G401.6 (cell line): ENCODE results near the gene GSE1.
"Not testable (repeated sequence)": the region's sequence is repeated elsewhere in the genome, so short reads cannot be mapped to it uniquely, and the experiment has no call there.

Experiments
- FAIRE-seq: peaks from 2 replicates; lab custom pipeline; 2012; peaks lifted over from hg19 to GRCh38; lab: Jason Lieb, UNC

The GSE1 gene

DNA sequence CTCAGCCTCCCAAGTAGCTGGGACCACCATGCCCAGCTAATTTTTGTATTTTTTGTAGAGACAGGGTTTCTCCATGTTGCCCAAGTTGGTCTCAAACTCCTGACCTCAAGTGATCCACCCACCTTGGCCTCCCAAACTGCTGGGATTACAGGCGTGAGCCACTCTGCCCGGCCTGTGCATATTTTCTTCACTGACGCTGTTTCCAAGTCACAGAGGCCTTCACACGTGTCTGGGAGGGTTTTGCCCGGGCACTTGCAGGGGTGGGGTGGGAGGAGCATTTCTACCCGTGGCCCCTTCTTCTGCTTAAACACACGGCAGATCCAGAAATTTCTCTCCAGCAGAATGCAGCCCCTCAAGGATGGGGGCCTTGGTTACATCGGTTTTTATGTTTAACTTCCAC is 20.8 kb upstream of the GSE1 start:
- FAIRE-seq = not testable (repeated sequence)

DNA sequence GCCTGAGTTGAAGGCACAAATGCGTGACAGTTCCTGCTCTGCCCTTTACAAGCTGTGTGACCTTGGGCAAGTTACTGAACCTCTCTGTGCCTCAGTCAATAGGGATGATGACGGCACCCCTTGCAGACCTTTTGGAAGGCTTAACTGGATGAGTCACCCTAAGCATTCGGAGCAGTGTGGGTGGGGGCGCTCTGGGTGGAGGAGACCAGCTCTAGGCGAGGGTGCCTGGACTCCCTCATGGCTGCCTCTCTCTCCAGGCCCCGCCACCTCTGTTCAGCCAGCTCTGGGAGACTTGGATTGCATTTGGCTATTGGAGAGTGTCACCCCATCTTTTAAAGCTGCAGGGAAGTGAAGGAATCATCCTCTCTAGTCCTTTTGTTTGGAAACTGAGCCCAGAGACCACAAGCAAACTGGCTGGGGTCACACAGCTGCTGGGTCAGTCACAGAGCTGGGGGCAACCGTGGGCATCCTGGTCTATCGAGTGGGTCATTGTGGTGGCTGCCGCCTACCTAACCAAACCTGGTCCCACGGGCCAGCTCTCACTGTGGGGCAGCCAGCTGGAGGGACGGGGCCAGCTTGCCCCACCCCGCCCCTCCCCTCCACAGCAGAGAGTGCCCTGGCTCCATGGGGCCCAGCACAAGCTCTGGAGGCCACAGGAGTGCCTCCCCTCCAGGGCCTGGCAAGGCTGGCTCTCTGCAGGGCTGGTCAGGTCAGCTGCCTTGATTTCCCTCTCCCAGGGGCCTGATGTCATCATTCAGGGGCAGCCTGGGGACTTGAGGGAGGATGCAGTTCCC is 20.2 kb upstream of the GSE1 start:
- FAIRE-seq = no peak

DNA sequence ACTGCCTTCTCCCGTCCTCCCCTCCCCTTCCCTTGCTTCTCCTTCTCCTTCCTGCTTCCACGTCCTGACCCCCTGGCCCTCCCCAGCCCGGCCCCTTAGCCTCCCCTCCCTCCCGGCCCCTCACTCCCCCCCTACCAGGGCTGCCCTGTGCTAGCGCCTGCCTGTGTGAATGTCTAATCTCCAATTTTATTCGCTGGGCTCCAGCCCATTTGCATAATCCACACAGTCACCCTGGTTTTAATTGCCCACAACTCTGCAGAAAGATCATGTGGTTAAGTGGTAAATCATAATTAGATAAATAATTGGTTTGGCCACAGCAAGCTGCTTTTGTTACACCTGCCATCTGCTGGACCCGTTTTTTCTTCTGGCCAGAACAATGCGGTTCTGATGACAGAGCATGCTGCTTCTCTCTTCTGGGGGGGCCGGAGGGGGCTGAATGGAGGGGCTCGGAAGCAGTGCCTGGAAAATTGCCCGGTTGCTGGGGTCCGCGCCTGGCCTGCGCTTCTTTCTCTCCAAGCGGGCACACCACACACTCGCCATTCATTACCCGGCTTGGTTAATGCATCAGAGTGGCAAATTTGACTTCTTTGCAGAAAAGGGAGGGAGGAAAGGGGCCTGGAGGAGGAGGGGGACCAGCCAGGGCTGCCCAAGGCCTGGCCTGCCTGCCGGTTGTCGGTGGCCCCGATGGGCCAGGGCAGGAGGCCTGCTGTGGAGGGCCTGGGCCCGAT is 19.5 kb upstream of the GSE1 start:
- no peak for FAIRE-seq

DNA sequence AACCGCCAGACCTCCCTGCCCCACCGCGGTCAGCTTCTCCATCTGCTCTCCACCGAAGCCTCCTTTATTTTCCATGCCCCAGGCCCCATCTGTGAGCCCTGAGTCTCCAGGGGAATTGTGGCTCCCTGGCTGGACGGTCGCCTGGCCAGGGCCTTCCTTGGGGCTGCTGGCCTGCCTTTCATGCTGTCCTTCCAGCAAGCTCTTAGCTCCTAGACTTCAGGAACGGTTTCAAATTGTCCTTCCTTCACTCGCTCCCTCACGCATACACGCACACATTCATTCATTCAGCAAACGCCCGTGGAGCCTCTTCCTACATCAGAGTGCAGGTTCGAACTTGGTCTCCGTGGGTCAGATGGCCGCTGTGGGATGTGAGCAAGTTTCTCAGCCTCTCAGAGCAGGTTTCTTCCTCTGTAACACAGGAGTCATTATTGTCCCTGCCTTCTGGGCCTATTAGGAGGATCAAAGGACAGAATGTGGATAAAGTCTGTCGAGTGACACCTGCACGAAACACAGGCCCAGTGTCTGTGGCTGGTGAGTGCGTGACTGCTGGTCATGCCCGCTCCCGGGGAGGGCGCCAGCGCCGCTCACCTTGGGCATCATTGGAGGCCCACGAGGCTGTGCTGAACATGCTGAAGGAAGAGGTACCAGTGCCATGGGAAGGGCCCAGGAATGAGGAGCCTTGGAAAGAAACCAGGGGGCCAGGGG is 18.7 kb upstream of the GSE1 start:
- FAIRE-seq = no peak

DNA sequence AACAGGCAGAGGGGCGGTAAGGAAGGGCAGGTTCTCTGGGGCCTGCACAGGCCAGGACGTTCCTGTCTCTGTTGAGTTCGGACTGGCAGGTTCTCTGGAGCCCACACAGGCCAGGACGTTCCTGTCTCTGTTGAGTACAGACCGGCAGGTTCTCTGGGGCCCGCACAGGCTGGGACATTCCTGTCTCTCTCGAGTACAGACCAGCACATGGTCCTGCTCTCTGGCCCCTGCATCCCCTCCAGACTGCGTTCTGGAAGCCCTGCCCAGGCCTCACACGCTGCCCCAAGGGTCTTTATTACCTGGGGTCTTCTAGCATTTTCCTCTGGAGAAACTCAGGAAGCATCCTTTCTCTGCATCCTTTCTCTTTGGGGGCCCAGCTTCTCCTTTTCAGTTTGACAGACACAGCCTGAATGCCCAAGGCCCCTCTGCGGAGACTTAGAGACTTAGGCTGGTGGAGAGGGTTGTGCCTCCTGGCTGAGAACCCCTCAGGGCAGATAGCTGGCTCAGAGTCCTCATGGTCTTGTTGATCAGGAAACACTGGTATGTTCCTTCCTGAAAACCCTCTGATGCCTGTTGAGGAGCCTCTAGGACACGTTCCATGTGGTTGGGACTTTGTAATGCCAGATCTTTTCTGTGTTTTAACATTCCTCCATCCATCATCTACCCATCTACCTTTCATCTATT is 18.0 kb upstream of the GSE1 start:
- no peak for FAIRE-seq

DNA sequence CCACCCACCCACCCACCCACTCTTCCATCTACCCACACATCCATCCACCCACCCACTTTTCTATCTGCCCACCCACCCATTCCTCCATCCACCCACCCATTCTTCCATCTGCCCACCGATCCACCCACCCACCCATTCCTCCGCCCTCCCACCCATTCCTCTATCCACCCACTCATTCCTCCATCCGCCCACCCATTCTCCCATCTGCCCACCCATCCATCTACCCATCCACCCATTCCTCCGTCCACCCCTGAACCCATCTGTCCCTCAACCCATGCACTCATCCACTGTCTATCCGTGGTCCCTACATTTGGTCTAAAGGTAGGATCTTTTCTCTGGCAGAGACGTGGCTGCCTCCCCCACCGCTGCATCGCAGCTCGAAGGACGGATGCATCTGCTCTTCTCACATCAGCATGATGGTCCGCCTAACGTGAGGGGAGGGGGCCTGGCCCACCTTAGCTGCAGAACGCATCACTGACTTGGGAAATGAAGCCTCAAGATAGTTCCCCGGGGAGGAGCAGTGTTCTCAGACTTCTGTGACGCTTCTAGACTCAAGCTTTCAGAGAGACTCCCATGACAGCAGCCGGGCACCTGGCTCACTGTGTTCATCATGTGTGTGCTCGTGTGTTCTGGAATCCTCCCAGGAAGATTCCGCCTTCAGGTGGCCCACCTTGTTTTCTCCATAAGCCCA is 17.2 kb upstream of the GSE1 start:
- FAIRE-seq = no peak

DNA sequence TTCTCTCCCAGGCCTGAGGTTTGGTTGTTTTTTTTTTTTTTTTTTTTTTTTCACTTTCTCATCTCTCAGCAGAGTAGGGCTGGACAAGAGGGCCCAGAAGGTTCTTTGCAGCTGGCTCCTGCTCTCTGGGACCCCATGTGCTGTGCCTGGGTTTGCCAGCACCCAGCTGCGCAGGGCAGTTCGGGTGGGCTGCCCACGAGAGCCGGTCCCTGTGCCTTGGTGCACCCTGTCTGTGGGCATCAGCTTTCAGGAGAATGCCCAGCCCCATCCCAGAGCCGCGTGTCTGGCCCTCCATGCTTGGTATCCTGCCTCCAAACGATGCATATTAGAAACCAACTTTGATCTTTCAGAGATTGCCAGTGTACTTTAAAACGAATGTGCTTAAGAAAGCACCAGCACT is 15.0 kb upstream of the GSE1 start:
- FAIRE-seq = no peak

DNA sequence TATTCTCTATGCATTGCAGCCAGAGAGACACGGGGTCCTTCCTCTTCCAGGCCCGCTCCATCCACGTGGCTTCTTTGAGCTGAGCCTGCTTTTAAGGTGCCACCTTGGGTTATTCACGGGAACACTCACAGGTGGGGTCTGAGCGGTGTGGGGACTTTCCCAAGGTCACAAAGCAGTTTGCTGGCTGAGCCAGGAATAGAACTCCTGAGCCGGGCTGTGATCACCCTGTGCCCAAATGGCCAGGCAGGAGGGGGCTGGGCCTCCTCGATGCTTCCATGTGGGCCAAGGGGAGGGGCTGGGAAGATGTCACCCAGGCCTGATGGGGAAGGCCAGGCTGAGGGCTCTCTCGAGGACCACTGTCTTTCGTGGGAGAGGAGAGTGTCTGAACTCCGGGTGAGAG is 13.0 kb upstream of the GSE1 start:
- no peak for FAIRE-seq

DNA sequence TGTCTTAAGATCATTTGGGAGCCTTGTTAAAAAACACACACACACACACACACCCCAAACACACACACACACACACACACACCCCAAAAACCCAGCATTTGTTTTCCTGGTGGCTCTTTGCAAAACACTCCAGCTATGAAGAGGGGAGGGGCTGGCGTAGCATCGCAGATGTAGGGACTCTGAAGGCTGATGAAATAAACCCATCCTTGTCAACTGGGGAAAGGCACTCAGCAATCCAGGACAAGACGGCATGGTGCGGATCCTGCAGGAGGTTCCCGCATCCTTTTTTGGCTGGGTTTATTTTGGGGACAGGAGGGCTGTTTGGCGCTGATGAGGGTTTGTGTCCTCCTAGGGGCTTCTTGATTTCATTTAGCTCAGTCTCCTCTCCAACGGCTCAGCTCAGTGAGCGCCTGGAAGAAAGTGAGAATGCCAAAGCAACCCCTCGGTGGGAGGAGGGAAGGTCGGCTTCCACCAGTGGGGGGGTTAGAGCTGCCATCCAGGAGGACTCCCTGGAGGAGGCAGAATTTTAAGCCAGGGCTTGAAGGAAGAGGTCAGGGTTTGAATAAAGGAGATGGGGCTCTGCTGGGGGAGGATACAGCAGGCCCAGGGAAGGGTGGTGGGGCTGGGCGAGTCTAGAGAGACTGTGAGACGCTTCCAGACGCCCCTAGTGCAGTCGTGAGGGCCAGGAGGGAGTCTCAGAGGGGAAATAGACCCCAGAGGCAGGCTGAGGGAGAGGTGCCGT is 12.4 kb upstream of the GSE1 start:
- no peak for FAIRE-seq

DNA sequence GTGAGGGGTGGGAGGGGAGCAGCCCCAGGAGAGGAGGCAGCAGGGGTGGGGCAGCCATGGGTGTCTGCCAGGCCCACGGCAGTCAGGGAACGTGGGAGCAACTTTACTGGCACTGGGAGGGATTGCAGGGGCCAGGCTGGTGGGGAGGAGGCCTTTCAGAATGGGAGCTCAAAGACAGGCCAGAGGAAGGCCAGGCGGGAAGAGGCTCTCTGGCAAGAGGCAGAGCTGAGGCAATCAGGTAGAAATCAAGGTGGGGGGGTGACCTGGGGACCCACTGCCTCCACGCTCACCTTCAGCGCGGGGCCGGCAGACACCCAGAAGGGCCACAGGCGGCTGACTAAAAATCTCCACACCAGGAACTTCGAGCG is 11.9 kb upstream of the GSE1 start:
- FAIRE-seq = no peak

DNA sequence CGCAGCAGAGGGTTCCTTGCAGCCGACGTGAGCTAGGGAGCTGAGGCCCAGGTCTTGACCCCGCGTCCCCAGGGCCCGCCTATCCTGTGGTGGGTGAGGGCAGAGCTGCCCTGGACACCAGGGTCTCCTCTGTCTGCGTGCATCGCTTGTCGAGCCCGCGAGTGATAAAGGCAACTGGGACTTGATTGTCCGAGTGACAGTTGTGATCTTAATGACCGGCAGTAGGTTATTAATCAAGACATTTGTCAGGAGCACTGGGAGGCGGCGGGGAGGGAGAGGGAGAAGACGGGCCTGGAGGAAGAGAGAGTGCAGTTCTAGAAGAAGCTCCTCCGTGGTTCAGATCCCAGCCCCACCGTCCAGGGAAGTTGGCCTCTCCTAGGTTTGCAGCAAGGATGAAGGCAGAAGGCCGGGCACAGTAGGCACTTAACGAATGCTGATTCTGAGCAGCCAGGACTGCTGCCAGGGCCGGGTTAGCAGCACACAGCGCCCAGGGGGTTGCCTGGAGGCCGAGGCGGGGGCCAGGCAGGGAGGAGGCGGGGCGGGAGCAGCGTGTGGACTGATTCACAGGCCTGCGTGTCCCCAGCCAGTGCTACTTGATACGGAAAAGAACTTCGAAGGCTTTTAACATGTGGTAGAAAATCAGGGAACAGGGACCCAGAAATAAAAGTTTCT is 11.3 kb upstream of the GSE1 start:
- FAIRE-seq = no peak

DNA sequence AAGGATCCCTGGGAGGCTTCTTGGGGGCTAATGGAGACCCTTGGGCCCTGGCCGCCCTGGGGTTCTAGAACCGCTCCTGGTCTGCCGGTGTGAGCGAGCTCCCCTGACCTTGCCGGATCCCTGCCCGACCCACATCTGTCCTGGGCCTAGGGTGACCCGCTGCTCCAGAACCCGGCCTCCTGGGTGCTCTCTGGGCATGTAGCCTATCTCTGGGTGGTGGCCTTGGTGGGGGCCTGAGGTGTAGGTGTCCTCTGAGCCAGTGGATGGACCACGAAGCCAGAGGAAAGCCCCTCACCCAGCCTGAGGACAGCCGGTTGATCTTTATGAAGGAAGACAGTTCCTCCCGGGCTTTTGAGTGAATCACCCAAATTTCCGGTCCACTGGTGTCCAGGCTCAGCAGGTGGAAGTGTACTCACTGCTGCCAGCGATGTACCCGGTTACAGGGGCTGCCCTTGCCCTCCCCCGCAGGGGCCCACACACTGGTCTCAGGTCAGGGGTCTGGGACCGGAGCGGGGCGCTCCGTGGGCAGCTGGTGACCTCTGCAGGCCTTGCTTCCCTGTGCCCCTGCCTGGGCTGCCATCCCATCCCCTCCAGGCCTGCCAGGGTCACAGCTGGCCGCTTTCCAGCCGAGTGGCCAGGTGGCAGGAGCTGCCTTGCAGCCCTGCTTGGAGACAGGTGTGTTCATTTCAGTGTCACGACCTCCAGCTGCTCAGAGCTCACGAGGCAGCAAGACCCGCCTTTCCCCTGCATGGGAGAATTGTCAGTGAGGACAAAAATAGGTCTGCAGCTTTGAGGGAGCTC is 10.5 kb upstream of the GSE1 start:
- no peak for FAIRE-seq

DNA sequence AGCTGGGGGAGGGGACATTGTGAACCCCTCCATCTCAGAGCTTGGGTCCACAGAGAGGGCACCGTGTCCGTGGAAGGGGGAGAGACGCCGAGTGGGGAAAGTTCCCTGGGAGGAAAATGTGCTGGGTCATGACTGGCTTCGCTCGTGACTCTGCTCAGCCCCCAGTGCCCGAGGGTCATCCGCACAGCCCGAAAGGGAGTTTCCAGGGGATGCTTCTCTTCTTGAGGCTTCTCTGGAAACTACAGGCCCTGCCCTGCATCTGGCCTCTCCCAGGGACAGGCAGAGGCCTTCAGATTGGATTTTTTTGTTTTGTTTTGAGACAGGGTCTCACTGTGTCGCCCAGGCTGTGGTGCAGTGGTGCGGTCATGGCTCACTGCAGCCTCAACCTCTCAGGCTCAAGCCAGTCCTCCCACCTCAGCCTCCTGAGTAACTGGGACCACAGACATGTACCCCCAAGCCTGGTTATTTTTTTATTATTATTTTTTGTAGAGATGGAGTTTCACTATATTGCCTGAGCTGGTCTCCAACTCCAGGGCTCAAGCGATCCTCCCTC is 9.8 kb upstream of the GSE1 start:
- no peak for FAIRE-seq

DNA sequence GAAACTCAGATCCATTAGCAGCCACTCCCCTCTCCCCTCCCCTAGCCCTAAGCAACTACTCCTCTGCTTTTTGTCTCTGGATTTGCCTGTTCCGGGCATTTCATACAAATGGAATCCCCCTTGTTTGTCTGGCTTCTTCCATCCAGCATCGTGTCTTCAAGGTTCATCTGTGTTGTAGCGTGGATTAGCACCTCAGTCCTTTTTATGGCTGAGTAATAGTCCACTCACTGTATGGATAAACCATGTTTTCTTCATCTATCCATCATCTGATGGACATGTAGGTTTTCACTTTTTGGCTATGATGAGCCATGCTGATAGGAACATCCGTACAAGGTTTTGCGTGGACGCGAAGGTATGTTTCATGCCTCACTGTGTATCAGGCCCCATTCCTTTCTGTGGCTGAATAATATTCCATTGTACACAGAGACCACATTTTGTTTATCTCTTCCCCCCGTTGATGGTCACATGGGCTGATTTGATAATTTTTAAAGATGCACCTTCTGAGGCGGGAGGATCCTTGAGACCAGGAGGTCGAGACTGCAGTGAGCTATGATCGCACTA is 8.9 kb upstream of the GSE1 start:
- FAIRE-seq = no peak

DNA sequence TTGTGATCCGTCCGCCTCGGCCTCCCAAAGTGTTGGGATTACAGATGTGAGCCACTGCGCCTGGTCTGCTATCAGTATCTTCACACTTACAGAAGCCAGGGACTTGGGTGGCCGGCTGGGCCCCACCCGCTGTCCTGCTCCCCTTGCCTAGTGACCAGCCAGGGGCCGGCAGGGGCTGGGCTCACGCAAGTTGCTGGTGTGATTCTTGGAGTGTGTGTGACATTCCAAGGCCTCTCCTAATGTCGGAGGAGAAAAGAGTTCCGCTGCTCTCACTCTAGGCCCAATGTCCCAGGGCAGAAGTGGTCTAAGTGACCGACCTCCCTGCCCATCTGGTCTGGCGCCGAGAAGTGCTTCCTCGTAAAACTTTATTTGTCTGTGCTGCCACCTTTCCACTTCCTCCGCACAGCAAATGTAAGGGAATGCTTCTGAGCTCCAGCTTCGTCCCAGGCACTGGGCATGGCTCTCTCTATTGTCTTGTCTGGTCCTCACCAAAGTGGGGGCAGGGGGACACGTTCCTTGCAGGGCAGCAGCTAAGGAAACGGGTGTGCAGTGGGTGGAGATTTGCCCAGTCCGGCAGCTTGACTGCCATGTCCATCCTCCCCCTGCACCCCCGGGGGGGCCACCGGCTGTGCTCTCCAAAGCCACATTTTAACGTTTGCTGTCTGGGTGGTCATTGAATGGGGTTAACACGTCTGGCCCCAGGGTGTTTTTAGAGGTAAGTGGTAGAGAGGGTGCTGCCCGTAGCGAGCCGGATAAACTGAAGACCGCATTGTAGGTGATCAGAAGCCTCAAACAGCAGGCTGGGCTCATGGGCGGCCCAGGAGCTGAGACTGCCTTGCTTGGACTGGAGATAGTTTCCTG is 7.8 kb upstream of the GSE1 start:
- no peak for FAIRE-seq

DNA sequence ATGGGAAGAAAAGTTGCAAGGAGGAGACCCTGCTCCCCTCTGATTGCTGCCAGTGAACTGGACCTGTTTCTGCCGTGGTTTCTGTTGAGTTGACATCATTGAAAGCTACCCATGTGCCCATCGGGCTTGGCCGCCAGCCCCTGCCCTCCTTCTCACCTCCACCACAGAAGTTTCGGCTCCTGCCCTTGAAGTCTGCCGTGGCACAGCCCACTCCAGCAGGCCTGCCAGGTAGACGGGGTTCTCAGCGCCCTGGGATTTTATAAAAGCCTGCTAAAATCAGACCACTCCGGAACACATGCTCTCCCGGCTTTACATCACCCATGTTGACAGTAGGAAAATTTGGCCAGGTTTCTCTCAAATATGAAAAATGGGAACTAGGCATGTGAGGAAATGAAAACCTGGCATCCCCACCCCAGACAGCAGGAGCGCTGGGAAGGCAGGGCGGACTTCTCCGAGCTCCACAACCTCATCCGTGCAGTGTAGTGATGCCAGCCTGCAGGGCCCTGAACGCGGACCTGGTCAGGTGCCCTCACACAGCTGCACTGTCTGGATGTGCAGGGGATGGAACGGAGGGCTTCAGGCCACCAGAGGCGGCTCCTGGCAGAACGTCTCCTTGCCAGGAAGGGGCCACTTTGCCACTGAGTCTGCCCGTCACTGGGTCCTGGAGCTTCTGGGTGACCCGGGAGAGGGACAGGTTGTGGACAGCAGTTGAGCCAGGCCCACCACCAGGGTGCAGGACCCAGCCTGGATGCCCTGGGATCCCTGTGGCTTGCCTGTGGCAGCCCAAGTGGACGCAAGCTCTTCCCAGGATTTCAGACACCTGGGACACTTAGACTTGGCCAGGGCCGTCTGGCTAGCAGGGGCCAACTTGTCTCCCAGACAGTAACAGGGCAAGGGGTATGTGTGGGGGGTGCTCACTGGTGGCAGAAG is 6.9 kb upstream of the GSE1 start:
- FAIRE-seq = no peak

DNA sequence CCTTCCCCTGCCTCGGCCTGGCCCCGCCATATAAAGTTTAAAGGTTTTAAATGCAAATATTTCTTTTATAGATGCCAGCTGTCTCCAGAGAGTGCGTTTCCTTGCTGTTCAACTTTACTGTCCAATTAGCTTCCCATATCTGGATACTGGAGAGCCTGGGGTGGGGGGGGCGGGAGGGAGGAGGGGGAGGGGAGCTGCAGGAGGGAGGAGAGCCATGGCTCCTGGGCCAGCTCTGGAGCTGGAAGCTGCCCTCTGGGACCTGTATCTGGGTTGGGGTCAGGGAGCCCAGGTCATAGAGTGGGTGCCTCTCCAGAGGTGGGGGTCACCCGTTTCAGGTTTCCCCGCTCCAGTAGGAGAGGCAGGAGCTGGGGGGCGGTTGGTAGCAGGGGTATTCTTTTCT is 6.2 kb upstream of the GSE1 start:
- FAIRE-seq = no peak
